LNCaP clone FGC (cell line): Measurements from ENCODE around the gene HNRNPUL2.
"Not testable (repeated sequence)": the region's sequence is repeated elsewhere in the genome, so short reads cannot be mapped to it uniquely, and the experiment has no call there.

ENCODE experiments used
- DNase-seq: peaks from one replicate; pipeline ENCODE4 v3.0.0-alpha.2; 2011; ENCODE audit warnings: low read depth
- H3K4me3 ChIP-seq: 2 replicates; pipeline ENCODE4 v1.5.1; 2011; ENCODE audit warnings: mild to moderate bottlenecking, low read depth, low read length, control low read depth
- CTCF ChIP-seq: IDR thresholded peaks from 2 replicates; pipeline ENCODE4 v1.5.1; 2012; ENCODE audit warnings: mild to moderate bottlenecking; ENCODE audit not compliant: control insufficient read depth, insufficient read depth; ENCODE audit errors: extremely low read depth

Gene HNRNPUL2

GRCh38 chr11:62755086-62755615 is 27.9 kb upstream of the HNRNPUL2 start:
- no peak for TF ChIP-seq CTCF
- H3K4me3 ChIP-seq = no peak overlapping the region
- DNase-seq = no peak

- no peak for TF ChIP-seq CTCF
- peak; percentile 100 for DNase-seq
- peak within 1 kb of the TSS; percentile 69 for H3K4me3 ChIP-seq
Measured at GRCh38 chr11:62753736-62754603, 26.7 kb upstream of the HNRNPUL2 start, which contains the start of gene ZBTB3. ZBTB3 (minus strand) TSS chr11:62754160; CDS start chr11:62753664, 496 bp downstream.

GRCh38 chr11:62752994-62753735 is 25.9 kb upstream of the HNRNPUL2 start:
- no peak for TF ChIP-seq CTCF
- H3K4me3 ChIP-seq = peak overlapping the region; percentile 69
- no peak for DNase-seq

- H3K4me3 ChIP-seq = no peak overlapping the region
- no peak for DNase-seq
- no peak for TF ChIP-seq CTCF
Measured at GRCh38 chr11:62752177-62752785, 25.0 kb upstream of the HNRNPUL2 start.

- not testable (repeated sequence) for DNase-seq, H3K4me3 ChIP-seq
Measured at GRCh38 chr11:62749931-62750330, 22.7 kb upstream of the HNRNPUL2 start.

- no peak for DNase-seq
- no peak for TF ChIP-seq CTCF
- H3K4me3 ChIP-seq = no peak overlapping the region
Measured at GRCh38 chr11:62747475-62748160, 20.4 kb upstream of the HNRNPUL2 start.
